Measurements from ENCODE around the gene PCDHB5.
"Not testable (repeated sequence)": the region's sequence is repeated elsewhere in the genome, so short reads cannot be mapped to it uniquely, and the experiment has no call there.

Gene PCDHB5

GRCh38 chr5:141155540-141156374 is 20.8 kb downstream of the PCDHB5 start:
- no peak for DNase-seq

GRCh38 chr5:141157356-141157755 is 22.4 kb downstream of the PCDHB5 start:
- DNase-seq: not testable (repeated sequence)

- DNase-seq: not testable (repeated sequence)
These were observed 22.9 kb downstream of the PCDHB5 start for GRCh38 chr5:141157901-141158300.

- DNase-seq: no peak
These were observed 37.6 kb downstream of the PCDHB5 start, which contains the start of gene PCDHB7 for GRCh38 chr5:141172381-141173204. TSS of gene PCDHB7 (plus strand) at chr5:141172644. CDS start at chr5:141172836, 192 bp downstream.

GRCh38 chr5:141174291-141175104 is 39.5 kb downstream of the PCDHB5 start:
- DNase-seq: not testable (repeated sequence)

- no peak for DNase-seq
These were observed 40.9 kb downstream of the PCDHB5 start for GRCh38 chr5:141175933-141176332.

GRCh38 chr5:141177577-141178191 is 42.7 kb downstream of the PCDHB5 start, which contains the start of gene PCDHB8:
TSS of gene PCDHB8 (plus strand) at chr5:141177790. CDS start at chr5:141178035, 245 bp downstream.
- not testable (repeated sequence) for DNase-seq

GRCh38 chr5:141179371-141179770 is 44.4 kb downstream of the PCDHB5 start:
- not testable (repeated sequence) for DNase-seq

GRCh38 chr5:141179876-141180275 is 44.9 kb downstream of the PCDHB5 start:
- not testable (repeated sequence) for DNase-seq

- DNase-seq: no peak
These were observed 45.3 kb downstream of the PCDHB5 start for GRCh38 chr5:141180313-141180712.

GRCh38 chr5:141182248-141182647 is 47.2 kb downstream of the PCDHB5 start, which contains the start of gene PCDHB16:
TSS of gene PCDHB16 (plus strand) at chr5:141182387. CDS start at chr5:141182560, 173 bp downstream.
- DNase-seq: no peak

- not testable (repeated sequence) for DNase-seq
These were observed 49.3 kb downstream of the PCDHB5 start for GRCh38 chr5:141184117-141184855.

GRCh38 chr5:141186897-141187512 is 52.0 kb downstream of the PCDHB5 start, which contains the start of gene PCDHB9:
TSS of gene PCDHB9 (plus strand) at chr5:141187161. CDS start at chr5:141187319, 158 bp downstream.
- DNase-seq: peak; percentile 1
